Fibroblast of mammary gland (primary cell): ENCODE data around the gene LEMD2.

Experiments
- DNase-seq: peaks from one replicate; pipeline ENCODE4 v3.0.0-alpha.2; 2010; ENCODE audit warnings: low read depth
- H3K4me3 ChIP-seq: 2 replicates; pipeline ENCODE4 v1.5.1; 2011; ENCODE audit warnings: low read depth, mild to moderate bottlenecking, low read length, moderate library complexity; ENCODE audit not compliant: control insufficient read depth
- CTCF ChIP-seq: conservative IDR thresholded peaks from 2 replicates; pipeline ENCODE4 v1.5.1; 2011; ENCODE audit warnings: low read depth, low read length, inconsistent platforms; ENCODE audit not compliant: control insufficient read depth, insufficient read depth

Gene LEMD2

GRCh38 chr6:33791620-33792019 is 2.7 kb upstream of the LEMD2 start:
- TF ChIP-seq CTCF, result no peak
- DNase-seq, result no peak
- H3K4me3 ChIP-seq, result no peak overlapping the region

- no peak for TF ChIP-seq CTCF
- DNase-seq, result no peak
These were observed 2.0 kb upstream of the LEMD2 start for GRCh38 chr6:33790910-33791309.

GRCh38 chr6:33790379-33790778 is 1.4 kb upstream of the LEMD2 start:
- no peak for TF ChIP-seq CTCF
- H3K4me3 ChIP-seq, result no peak overlapping the region
- no peak for DNase-seq

More at GRCh38 chr6:33790910-33791309, 2.0 kb upstream of the LEMD2 start:
- H3K4me3 ChIP-seq, result no peak overlapping the region

- H3K4me3 ChIP-seq, result peak overlapping the region; percentile 49
- TF ChIP-seq CTCF, result no peak
- DNase-seq, result no peak
These were observed 593 bp upstream of the LEMD2 start for GRCh38 chr6:33789550-33789895.

- TF ChIP-seq CTCF, result no peak
- H3K4me3 ChIP-seq, result peak overlapping the region; percentile 64
- peak; percentile 83 for DNase-seq
These were observed 806 bp downstream of the LEMD2 start for GRCh38 chr6:33787954-33788693.

GRCh38 chr6:33787346-33787953 is 1.5 kb downstream of the LEMD2 start:
- peak overlapping the region; percentile 64 for H3K4me3 ChIP-seq
- DNase-seq, result peak; percentile 72
- TF ChIP-seq CTCF, result no peak

GRCh38 chr6:33786736-33787135 is 2.2 kb downstream of the LEMD2 start:
- no peak for DNase-seq
- TF ChIP-seq CTCF, result no peak
- peak overlapping the region; percentile 64 for H3K4me3 ChIP-seq
